Fibroblast of skin of right biceps (primary cell): Measurements from ENCODE around the gene TRIM26.
"Not testable (repeated sequence)": the region's sequence is repeated elsewhere in the genome, so short reads cannot be mapped to it uniquely, and the experiment has no call there.

Source experiments
- DNase-seq: peaks from one replicate; pipeline ENCODE4 v3.0.0-alpha.2; 2013

Gene TRIM26

GRCh38 chr6:30169658-30170614 is 43.3 kb downstream of the TRIM26 start:
- DNase-seq: peak; percentile 50

- DNase-seq: no peak
Measured at GRCh38 chr6:30168741-30169140, 44.5 kb downstream of the TRIM26 start.

- no peak for DNase-seq
Measured at GRCh38 chr6:30167101-30167500, 46.1 kb downstream of the TRIM26 start.

- not testable (repeated sequence) for DNase-seq
Measured at GRCh38 chr6:30165238-30165637, 48.0 kb downstream of the TRIM26 start.

- DNase-seq: no peak
Measured at GRCh38 chr6:30164714-30165113, 48.5 kb downstream of the TRIM26 start.

GRCh38 chr6:30163918-30164654 is 49.1 kb downstream of the TRIM26 start:
- no peak for DNase-seq

- no peak for DNase-seq
Measured at GRCh38 chr6:30163090-30163917, 49.9 kb downstream of the TRIM26 start, which contains the start of gene TRIM15. Gene TRIM15 (plus strand): TSS chr6:30163546. CDS start chr6:30163685, 139 bp downstream.

- DNase-seq: no peak
Measured at GRCh38 chr6:30162265-30163089, 50.7 kb downstream of the TRIM26 start.

GRCh38 chr6:30160785-30161531 is 52.2 kb downstream of the TRIM26 start, which contains the start of gene TRIM10:
Gene TRIM10 (minus strand): TSS chr6:30161211. CDS start chr6:30160858, 353 bp downstream.
- DNase-seq: no peak

- no peak for DNase-seq
Measured at GRCh38 chr6:30160008-30160784, 53.0 kb downstream of the TRIM26 start.

GRCh38 chr6:30158475-30159040 is 54.6 kb downstream of the TRIM26 start:
- DNase-seq: no peak

GRCh38 chr6:30157999-30158398 is 55.2 kb downstream of the TRIM26 start:
- no peak for DNase-seq

- DNase-seq: peak; percentile 8
Measured at GRCh38 chr6:30157581-30157980, 55.6 kb downstream of the TRIM26 start.

- no peak for DNase-seq
Measured at GRCh38 chr6:30156774-30157173, 56.4 kb downstream of the TRIM26 start.

GRCh38 chr6:30156262-30156599 is 57.0 kb downstream of the TRIM26 start:
- DNase-seq: peak; percentile 76

- peak; percentile 8 for DNase-seq
Measured at GRCh38 chr6:30155520-30156261, 57.5 kb downstream of the TRIM26 start.

- DNase-seq: peak; percentile 92
Measured at GRCh38 chr6:30154709-30155519, 58.3 kb downstream of the TRIM26 start.

- DNase-seq: no peak
Measured at GRCh38 chr6:30154061-30154460, 59.1 kb downstream of the TRIM26 start.
